Stimulated activated CD4-positive, alpha-beta T cell treated with anti-CD3 and anti-CD28 coated beads, Interleukin-1b, Interleukin-23, amount 100 ng/mL, for 1 hour (primary cell): ENCODE data around the gene SYF2.
"Not testable (repeated sequence)": the region's sequence is repeated elsewhere in the genome, so short reads cannot be mapped to it uniquely, and the experiment has no call there.

ENCODE experiments used
- DNase-seq, 2 donors: peaks; one replicate each; pipeline ENCODE4 v3.0.0-alpha.2; 2020; ENCODE audit warnings: low read depth in 2 of 2

Gene SYF2

GRCh38 chr1:25232027-25232865 is at the start of gene SYF2:
Gene SYF2, minus strand, starts transcription at chr1:25232502. Its CDS starts 35 bp downstream, at chr1:25232467.
- DNase-seq: peak; percentile 70 to 73

- not testable (repeated sequence) for DNase-seq
Observed at GRCh38 chr1:25279693-25280111, 47.4 kb upstream of the SYF2 start.

DNA sequence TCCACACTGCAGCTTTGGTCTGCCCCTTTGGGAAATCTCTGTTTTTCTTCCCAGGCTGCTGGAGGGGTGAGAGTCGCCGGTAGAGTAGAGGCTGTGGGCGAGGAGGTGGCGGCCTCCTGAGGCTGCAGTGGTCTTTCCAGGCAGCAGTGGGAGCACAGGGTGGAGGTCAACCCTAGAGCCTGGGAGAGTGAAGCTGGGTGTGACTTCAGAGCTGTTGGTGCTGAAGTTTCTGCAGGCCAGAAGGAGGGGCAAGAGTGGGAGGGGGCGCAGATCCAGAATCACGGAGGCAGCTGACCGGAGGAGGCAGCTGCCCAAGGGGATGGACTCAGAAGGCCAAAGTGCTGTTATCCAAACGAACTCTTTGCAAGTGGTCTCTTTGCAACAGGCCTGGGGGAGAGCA is 46.5 kb upstream of the SYF2 start:
- DNase-seq: not testable (repeated sequence)

DNA sequence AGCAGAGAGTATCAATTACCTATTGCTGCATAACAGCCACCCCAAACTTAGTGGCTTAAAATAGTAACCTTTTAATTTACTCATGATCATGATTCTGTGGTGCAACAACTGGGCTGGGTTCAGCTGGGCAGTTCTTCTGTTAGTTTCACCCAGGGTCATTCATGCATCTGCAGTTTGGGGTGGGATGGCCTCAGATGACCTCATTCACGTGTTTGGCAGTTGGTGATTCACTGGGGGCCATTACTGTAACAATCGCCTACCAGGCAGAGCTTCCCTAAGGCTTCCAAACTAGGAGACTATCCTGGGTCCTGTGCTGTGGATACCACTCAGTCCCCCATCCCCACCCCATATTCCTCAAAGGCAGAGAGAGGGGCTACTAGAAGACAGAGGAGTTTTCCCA is 46.1 kb upstream of the SYF2 start:
- not testable (repeated sequence) for DNase-seq

GRCh38 chr1:25277295-25277694 is 45.0 kb upstream of the SYF2 start:
- not testable (repeated sequence) for DNase-seq

- not testable (repeated sequence) for DNase-seq
Observed at GRCh38 chr1:25275648-25276047, 43.3 kb upstream of the SYF2 start.

- DNase-seq: not testable (repeated sequence)
Observed at GRCh38 chr1:25272238-25272637, 39.9 kb upstream of the SYF2 start, which contains the start of gene RHD. Gene RHD, plus strand, starts transcription at chr1:25272509. Its CDS starts 39 bp downstream, at chr1:25272548.

- not testable (repeated sequence) for DNase-seq
Observed at GRCh38 chr1:25268143-25268760, 36.0 kb upstream of the SYF2 start.

DNA sequence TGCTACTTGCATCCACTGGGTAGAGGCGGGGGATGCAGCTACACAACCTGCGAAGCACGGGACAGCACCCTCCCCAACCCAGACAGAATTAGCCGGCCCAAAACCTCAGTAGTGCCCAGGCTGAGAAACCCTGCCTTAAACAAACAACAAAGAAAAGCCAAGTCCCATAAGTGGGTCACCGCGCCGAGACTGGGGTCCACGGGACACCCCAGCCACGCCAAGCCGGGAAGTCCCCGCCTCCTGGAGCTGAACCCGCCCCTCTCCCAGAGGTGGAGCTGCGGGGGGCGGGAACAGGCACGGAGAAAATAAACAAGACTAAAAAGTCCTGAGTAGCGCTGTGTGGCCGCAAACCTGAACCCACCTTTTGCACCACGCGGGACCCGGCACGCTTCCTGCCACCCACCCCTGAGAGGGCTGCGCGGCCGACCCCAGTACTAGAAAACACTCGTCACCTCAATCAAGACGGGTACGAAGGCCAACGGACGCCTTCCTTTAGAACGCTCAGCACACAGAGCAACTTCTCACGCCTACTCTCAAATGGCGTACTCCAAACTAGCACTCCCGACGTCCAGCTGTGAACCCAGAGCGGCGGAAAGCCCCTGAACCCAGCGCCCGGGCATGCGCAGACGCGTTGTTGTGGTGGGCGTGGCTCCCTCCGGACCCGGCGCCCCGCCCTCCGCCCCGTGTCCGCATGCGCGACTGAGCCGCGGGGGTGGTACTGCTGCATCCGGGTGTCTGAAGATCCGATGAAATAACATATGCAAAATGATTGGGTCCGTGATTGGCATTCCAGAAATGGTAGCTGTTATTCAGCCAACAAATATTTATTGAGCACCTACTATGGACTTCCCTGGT is 35.2 kb upstream of the SYF2 start:
- peak; percentile 58 to 92 for DNase-seq

- not testable (repeated sequence) for DNase-seq
Observed at GRCh38 chr1:25266554-25267287, 34.4 kb upstream of the SYF2 start.

- DNase-seq: not testable (repeated sequence)
Observed at GRCh38 chr1:25260336-25260735, 28.0 kb upstream of the SYF2 start.

DNA sequence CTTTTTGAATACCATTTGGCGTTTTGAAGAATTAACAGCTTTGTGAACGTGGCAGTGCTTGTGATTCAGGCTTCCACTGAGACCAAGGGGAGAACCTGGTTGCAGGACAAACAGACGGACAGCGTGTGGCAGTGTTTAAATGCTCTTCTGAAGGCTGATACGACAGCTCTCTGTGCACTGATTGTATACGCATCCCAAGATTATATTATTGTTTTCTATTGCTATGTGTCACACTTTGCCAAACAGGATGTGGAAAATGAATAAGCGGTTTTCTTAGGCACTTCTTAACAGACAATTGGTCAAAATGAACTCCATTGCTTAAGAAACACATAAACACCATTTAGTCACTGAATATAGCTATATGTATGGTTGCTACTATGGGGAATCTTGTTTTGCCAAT is 27.5 kb upstream of the SYF2 start:
- not testable (repeated sequence) for DNase-seq

DNA sequence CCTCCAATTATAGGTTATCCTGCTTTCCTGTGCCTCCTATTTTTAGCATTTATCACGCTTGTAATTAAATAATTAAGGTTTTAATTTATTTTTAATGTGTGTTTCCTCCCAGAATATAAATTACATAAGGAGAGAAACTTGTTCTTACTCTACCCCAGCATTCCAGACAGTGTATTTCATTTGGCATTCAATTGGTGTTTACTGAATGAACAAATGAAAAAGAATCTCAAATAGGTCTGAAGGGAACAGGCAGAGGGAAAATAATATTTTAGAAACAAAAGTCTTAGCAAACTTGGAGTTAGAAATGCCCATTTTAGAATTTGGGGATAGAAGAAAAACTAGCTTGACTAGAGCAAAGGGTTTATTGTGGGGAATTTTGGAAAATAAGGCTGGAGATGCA is 24.9 kb upstream of the SYF2 start:
- DNase-seq: no peak

DNA sequence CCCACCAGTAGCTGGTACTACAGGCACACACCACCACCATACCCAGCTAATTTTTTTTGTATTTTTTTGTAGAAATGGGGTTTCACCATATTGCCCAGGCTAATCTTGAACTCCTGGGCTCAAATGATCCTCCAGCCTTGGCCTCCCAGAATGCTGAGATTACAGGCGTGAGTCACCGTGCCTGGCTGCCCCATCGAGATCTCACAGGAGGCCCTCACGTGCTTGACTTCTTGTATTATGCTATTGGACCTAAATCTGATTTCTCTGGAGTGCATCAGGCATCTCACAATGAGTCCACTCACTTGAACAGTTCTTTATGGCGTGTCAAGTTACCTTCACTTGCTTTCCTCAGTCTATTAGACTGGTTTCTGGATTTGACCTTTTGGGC is 24.3 kb upstream of the SYF2 start:
- DNase-seq: no peak

DNA sequence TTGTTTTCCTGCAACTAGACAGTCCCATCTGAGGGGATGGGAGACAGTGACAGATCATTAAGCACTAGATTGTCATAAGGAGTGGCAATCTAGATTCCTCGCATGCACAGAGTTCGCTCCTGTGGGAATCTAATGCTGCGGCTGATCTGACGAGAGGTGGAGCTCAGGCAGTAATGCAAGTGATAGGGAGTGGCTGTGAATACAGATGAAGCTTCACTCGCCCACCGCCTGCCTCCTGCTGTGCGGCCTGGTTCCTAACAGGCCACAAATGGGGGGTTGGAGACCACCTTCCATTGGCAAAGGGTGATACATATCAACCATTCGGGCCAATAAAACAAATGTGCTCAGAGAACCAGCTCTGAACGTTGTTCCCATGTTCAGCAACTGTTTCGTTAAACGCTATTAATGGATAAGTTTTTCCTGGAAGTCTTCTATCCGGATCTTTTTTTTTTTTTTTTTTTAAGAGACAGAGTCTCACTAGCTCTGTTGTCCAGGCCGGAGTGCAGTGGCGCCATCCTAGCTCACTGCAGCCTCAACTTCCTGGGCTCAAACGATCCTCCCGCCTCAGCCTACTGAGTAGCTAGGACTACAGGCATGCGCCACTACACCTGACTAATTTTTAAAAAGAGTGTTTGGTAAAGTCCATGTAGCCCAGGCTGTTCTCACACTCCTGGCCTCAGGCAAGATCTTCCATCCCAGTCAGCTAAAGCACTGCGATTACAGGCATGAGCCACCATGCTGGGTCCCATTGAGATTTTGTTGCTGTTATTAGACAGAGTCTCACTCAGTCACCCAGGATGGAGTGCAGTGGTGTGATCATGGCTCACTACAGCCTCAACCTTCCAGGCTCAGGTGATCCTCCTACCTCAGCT is 23.6 kb upstream of the SYF2 start:
- DNase-seq: no peak

GRCh38 chr1:25253911-25254310 is 21.6 kb upstream of the SYF2 start:
- DNase-seq: no peak

DNA sequence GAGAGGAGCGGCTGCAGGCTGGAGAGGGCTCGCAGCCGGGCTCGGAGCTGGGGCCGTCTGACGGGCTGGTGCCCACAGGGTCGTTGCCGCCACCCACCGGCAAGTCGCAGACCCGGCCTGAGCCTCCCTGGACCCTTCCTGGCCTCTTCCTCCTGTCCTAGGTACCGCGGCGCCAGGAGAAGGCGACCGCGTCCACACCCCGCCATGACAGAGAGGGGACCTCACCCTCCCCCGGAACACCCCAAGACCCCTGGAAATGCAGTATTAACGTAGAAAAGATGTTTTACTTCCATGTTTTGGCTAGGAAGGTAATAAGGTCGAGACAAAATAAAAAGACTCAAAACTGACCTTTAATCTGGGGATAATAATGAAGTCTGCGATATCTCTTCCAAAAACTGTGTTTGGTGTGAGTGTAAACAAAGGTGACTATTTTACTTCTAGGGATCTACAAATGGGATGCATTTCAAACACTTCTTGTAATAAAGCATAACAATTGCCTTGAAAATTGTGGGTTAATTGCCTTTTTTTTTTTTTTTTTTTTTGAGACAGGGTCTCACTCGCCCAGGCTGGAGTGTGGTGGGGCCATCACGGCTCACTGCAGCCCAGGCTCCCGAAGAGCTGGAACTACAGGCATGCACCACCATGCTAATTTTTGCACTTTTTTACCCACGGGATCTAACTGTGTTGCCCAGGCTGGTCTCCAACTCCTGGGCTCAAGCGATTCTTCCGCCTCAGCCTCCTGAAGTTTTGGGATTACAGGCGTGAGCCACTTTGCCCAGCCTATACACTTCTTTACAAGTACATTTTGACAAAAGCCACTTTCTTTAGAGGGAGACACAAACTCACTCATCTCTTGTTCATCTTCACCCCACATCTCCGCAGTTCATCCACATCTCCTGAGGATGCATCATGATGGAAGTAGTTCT is 15.8 kb upstream of the SYF2 start:
- DNase-seq: no peak

DNA sequence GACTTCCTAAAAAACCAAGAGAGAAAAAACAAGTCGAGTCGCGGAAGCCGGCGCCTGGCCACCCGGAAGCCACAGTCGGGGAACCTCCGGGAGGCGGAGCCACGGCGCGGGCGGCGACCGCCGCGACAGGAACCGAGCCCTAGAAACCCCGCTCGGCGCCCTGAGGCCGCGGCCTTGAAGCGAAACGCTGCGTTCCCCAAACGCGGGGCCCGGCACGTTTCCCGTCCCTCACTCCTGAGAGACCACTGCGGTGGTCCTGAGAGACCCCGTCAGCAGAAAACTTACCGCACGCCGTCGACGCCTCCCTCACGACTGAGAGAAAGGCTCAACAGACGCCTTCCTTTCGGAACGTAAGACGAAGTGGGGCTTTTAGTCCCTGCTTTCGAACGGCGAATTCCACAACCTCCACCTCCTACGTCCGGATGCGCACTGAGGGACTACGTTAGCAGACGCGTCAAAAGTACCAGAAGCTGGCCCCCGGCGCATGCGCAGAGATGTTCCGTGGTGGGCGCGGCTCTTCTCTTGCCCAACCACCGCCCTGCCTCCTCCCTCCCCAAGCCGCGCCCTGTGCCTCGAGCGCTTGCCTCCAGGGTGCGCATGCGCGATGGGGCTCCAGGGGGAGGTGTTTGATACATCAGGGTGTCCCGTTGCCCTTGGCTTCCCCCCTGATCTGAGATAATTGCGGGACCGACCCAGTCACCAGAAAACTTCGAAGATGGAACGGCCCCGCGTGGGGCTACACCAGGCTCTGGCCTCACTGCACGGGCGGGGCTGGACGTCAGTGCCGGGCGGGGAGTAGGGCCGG is 14.9 kb upstream of the SYF2 start, which contains the start of gene RSRP1:
RSRP1 (minus strand) TSS at position 431 of the 805 bp plus-strand sequence. CDS start 491 bp downstream, outside the sequence.
- DNase-seq: peak; percentile 99 to 100
